Esophagus squamous epithelium (tissue), 5 donors: Measurements from ENCODE around the gene FGGY. TPM values are rescaled to one million over a fixed set of nuclear protein-coding genes. Genes with fewer than 3 reads are reported as not detected.

Source experiments
- DNase-seq: peaks from one replicate; lab custom pipeline; 2025; lab: John Stamatoyannopoulos, UW
- H3K27ac ChIP-seq, 4 donors: fragments of 200-600 bp; sonication (generic); one replicate each; pipeline ENCODE4 v1.5.1; 2016 to 2019; ENCODE audit warnings: mild to moderate bottlenecking in 1 of 4
- H3K27me3 ChIP-seq, 4 donors: fragments of 200-600 bp; sonication (generic); 1 replicate in 3 of 4; 2 replicates in 1 of 4; pipeline versions ENCODE4 v1.5.1 to v1.6.0; 2017 to 2021; ENCODE audit warnings: antibody characterized with exemption in 1 of 4
- H3K36me3 ChIP-seq, 3 donors: fragments of 200-600 bp; sonication (generic); one replicate each; pipeline ENCODE4 v1.5.1; 2016 to 2019
- H3K4me1 ChIP-seq, 3 donors: fragments of 200-600 bp; sonication (generic); one replicate each; pipeline ENCODE4 v1.5.1; 2017 to 2019
- H3K4me3 ChIP-seq, 4 donors: fragments of 200-600 bp; sonication (generic); 1 replicate in 3 of 4; 2 replicates in 1 of 4; pipeline ENCODE4 v1.5.1; 2016 to 2019; ENCODE audit warnings: mild to moderate bottlenecking in 2 of 4, moderate library complexity in 1 of 4
- H3K9me3 ChIP-seq, 3 donors: fragments of 200-600 bp; sonication (generic); one replicate each; pipeline ENCODE4 v1.5.1; 2016 to 2019
- CTCF ChIP-seq, 6 experiments: fragments of 450-650 bp in 4 of 6; fragments of 200-600 bp in 2 of 6; sonication (generic) in 2 of 6; IDR thresholded peaks; one replicate each; pipeline ENCODE4 v1.5.1; 2016 to 2019; ENCODE audit warnings: antibody characterized with exemption in 6 of 6, mild to moderate bottlenecking in 4 of 6, moderate library complexity in 4 of 6
- POLR2A ChIP-seq, 4 donors: fragments of 450-650 bp; IDR thresholded peaks; one replicate each; pipeline ENCODE4 v1.6.1; 2017; ENCODE audit warnings: antibody characterized with exemption in 4 of 4, mild to moderate bottlenecking in 4 of 4, moderate library complexity in 3 of 4
- WGBS, 2 donors: methylation state at CpG; one replicate each; pipeline ENCODE4 v1.1.5; 2018; 5-methylcytosine and 5-hydroxymethylcytosine counted together
- intact Hi-C: fragments of 100-400 bp; cut with DNase I; formaldehyde crosslinking; loops from one replicate; pipeline ENCODE4 v1.15.0; 2022
- total RNA-seq, 4 donors: library from RNA; depleted of rRNA; stranded (reverse); fragments of >200 nt; gene quantifications; one replicate each; pipeline ENCODE4 v1.1.0, GENCODE V29; 2016
- donor health status: DM: yes; HTN: yes; CAD: no.

FGGY gene
- total RNA-seq, 4 donors from 2014 or later = 6.0 to 18.1 (median 9.3) TPM

GRCh38 chr1:59452026-59452425, 155.1 kb downstream of the FGGY start:
- WGBS, 2 donors = 90 to 94% methylated on average over 1 of the region's 1 CpG
- Histone ChIP-seq H3K4me3 (no peak overlapping the region), H3K27ac (no peak overlapping the region), H3K27me3 (no peaks in the 10 kb centered on the region), H3K36me3 (no peaks in the 10 kb centered on the region), H3K4me1 (no peaks in the 10 kb centered on the region), H3K9me3 (no peaks in the 10 kb centered on the region)
- DNase-seq = no peak
- no peak for TF ChIP-seq POLR2A (IDR thresholded peaks at IDR 0.05)
- no peak for TF ChIP-seq CTCF (IDR thresholded peaks at IDR 0.05)
- intact Hi-C loops = no loop called here

GRCh38 chr1:59452559-59452958, 155.7 kb downstream of the FGGY start:
- intact Hi-C loops = no loop called here
- Histone ChIP-seq H3K4me3 (no peak overlapping the region), H3K27ac (no peak overlapping the region), H3K36me3 (no peaks in the 10 kb centered on the region), H3K9me3 (no peaks in the 10 kb centered on the region), H3K4me1 (no peaks in the 10 kb centered on the region), H3K27me3 (no peaks in the 10 kb centered on the region)
- no peak for DNase-seq
- TF ChIP-seq POLR2A (IDR thresholded peaks at IDR 0.05) (no peak), CTCF (IDR thresholded peaks at IDR 0.05) (no peak)
- WGBS, 2 donors = 70 to 100% methylated on average over 1 of the region's 1 CpG

GRCh38 chr1:59453297-59453968, 156.5 kb downstream of the FGGY start:
- DNase-seq = no peak
- Histone ChIP-seq H3K27me3 (no peaks in the 10 kb centered on the region), H3K4me1 (no peaks in the 10 kb centered on the region), H3K9me3 (no peaks in the 10 kb centered on the region), H3K36me3 (no peaks in the 10 kb centered on the region), H3K27ac (no peak overlapping the region), H3K4me3 (no peak overlapping the region)
- intact Hi-C loops = no loop called here
- TF ChIP-seq POLR2A (IDR thresholded peaks at IDR 0.05) (no peak), CTCF (IDR thresholded peaks at IDR 0.05) (no peak)
- 53 to 60% methylated on average over 1 to 2 of the region's 2 CpGs for WGBS, 2 donors

GRCh38 chr1:59455206-59455605, 158.3 kb downstream of the FGGY start:
- no peak for DNase-seq
- Histone ChIP-seq H3K4me3 (no peak overlapping the region), H3K9me3 (no peaks in the 10 kb centered on the region), H3K4me1 (no peaks in the 10 kb centered on the region), H3K36me3 (no peaks in the 10 kb centered on the region), H3K27me3 (no peaks in the 10 kb centered on the region), H3K27ac (no peak overlapping the region)
- intact Hi-C loops = no loop called here
- 76 to 83% methylated on average over 2 of the region's 2 CpGs for WGBS, 2 donors
- no peak for TF ChIP-seq CTCF (IDR thresholded peaks at IDR 0.05)

GRCh38 chr1:59457786-59458185, 160.9 kb downstream of the FGGY start:
- H3K4me3 ChIP-seq = no peak overlapping the region
- H3K27me3 ChIP-seq = no peaks in the 10 kb centered on the region
- no peak for DNase-seq
- no peaks in the 10 kb centered on the region for H3K4me1 ChIP-seq
- no peaks in the 10 kb centered on the region for H3K36me3 ChIP-seq
- no peak overlapping the region for H3K27ac ChIP-seq
- intact Hi-C loops = no loop called here
- H3K9me3 ChIP-seq = no peaks in the 10 kb centered on the region
- no peak for TF ChIP-seq CTCF (IDR thresholded peaks at IDR 0.05)
- TF ChIP-seq POLR2A (IDR thresholded peaks at IDR 0.05) = no peak
- 61 to 87% methylated on average over 2 of the region's 2 CpGs for WGBS, 2 donors
